ENCODE measurements around the gene C4orf51.

The C4orf51 gene

GRCh38 chr4:145756244-145756643, 76.3 kb downstream of the C4orf51 start:
- no peak for DNase-seq (ENCODE audit: low read depth in 2 of 2)

- no peak for DNase-seq (ENCODE audit: low read depth in 2 of 2)
These were observed 77.2 kb downstream of the C4orf51 start for GRCh38 chr4:145757188-145757587.

- DNase-seq (ENCODE audit: low read depth in 2 of 2): no peak
These were observed 80.2 kb downstream of the C4orf51 start for GRCh38 chr4:145760176-145760575.

GRCh38 chr4:145760961-145761929, 81.3 kb downstream of the C4orf51 start:
- DNase-seq (ENCODE audit: low read depth in 2 of 2): no peak

DNA sequence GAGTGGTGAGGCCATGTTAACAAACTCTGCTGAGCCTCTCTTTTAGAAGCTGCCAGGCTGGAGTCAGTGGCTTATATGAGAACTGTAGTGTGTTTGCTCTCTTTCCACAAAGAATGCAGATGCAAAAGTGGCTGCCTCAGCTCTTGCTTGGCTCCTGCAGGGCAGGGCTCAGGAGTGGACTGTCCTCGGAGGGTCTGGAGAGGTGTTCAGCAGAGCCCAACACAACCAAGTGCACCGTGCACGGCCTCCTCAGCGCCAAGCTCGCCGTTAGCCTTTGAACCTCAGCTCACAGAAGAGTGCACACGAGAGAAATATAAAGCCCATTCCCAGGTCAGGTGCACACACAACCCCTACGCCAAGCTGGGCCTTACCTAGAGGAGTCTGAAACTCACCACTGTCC, 82.8 kb downstream of the C4orf51 start:
- DNase-seq (ENCODE audit: low read depth in 2 of 2): no peak

GRCh38 chr4:145763399-145763798, 83.5 kb downstream of the C4orf51 start:
- no peak for DNase-seq (ENCODE audit: low read depth in 2 of 2)

GRCh38 chr4:145766273-145766672, 86.3 kb downstream of the C4orf51 start:
- DNase-seq (ENCODE audit: low read depth in 2 of 2): no peak

DNA sequence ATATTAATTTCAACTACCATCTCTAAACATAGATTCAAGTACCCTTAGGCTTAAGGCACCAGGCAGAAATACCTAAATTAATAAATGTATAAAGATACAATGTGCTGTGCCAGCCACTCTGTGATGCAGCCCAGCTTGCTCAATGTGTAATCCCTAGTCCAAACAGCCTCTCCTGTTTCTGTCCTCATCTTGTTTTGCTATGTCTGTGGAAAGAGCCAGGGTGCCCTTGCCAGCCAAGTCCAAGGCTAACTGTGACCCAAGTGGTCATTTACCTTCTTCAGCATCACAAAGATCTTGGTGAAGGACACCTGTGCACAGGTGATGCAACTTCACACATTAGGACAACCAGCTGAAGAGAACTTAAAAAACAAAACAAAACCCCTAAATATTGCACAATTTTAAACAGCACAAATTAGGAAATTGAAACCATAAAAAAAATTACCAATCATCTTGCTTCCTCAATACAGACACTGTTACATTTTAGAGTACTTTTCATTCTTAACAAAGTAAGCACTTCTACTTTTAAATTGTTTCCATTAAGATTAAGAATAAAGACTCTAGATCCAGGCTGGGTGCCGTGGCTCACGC, 89.6 kb downstream of the C4orf51 start:
- DNase-seq (ENCODE audit: low read depth in 2 of 2): no peak

DNA sequence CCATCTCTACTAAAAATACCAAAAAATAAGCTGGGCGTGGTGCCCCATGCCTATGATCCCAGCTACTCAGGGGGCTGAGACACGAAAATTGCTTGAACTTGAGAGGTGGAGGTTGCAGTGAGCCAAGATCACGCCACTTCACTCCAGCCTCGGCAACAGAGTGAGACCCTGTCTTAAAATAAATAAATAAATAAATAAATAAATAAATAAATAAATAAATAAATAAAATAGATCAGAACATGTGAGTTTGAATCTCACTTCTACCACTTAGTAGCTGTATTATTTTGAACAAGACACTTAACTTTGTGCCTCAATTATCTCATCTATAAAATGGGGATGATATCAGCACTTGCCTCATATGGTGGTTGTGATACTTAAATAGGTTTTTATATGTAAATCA, 90.2 kb downstream of the C4orf51 start:
- DNase-seq (ENCODE audit: low read depth in 2 of 2): no peak

- no peak for DNase-seq (ENCODE audit: low read depth in 2 of 2)
These were observed 92.4 kb downstream of the C4orf51 start for GRCh38 chr4:145772347-145772746.

GRCh38 chr4:145773581-145774234, 93.8 kb downstream of the C4orf51 start:
- DNase-seq (ENCODE audit: low read depth in 2 of 2): no peak

GRCh38 chr4:145774473-145774872, 94.5 kb downstream of the C4orf51 start:
- no peak for DNase-seq (ENCODE audit: low read depth in 2 of 2)

DNA sequence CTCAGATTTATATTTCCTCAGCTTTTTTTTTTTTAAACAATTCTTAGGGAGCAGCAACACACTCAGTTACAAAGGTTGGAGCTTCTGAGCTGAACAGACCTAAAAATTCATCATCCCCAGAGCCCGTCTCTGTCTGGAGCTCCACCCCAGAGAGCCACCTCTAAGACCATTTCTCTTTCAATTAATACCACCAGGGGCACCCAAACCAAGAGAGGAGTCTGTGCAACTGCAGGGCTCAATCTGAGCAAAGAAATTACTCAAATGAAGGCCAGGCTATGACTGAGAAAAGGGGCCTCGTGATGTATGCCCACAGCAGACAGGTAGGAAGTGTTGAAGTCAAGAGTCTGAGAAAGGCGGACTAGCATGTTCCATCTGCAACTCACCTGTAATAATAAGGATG, 95.5 kb downstream of the C4orf51 start:
- DNase-seq (ENCODE audit: low read depth in 2 of 2): no peak

DNA sequence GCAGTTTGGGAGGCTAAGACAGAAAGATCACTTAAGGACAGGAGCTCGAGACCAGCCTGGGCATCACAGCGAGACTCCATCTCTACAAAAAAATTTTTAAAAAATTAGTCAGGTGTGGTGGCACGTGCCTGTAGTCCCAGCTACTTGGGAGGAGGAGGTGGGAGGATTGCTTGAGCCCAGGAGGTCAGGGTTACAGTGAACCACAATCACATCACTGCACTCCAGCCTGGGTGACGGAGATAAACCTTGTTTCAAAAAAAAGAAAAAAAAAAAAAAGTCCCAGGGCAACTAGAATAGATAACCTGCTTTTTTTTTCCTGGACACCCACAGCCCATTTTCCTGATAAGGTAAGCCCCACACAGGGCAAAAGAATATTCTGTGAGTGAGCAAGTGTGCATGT, 96.3 kb downstream of the C4orf51 start:
- no peak for DNase-seq (ENCODE audit: low read depth in 2 of 2)

DNA sequence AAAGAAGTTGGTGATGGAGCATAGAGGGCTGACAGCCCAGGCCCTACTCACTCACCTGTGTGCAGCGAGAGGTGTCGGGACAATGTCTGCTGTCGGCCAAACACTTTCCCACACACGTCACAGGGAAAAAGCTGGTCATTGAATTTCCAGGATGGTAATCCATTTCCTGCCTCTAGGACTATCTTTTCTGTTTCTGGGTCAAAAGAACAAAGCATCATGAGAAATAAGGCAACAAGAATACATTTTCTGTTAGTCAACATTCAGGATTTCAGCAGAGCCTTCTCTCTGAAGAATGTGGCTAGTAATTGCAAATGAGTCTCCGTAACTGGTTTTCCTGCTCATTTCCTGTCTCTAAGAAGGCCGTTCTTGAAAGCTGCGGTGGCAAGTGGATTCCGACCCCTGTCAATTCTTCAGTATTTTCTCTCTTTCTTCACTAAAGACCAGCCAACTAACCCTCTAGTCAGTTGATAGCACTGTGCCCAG, 99.4 kb downstream of the C4orf51 start:
- DNase-seq (ENCODE audit: low read depth in 2 of 2): no peak

DNA sequence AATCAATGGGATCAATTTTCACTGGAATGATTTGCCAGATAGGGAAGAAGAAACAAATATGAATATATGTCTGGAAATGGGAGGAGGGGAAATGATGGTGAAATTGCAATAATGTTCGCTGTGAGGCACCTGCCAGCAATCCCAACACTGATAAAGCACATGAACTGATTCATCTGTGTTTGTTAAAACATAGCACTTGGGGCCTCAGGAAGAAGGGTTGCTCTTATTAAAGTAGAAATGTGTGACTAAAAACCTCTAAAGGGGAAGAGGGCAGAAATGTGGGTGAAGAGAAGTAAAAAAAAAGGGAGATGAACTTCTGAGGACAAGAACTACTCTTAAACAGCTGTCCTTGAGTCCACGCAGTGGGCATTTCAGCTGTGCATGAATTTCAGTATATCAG, 101.4 kb downstream of the C4orf51 start:
- DNase-seq (ENCODE audit: low read depth in 2 of 2): no peak

Data from stimulated activated CD8-positive, alpha-beta memory T cell treated with anti-CD3 and anti-CD28 coated beads, Interleukin-7, amount 100 ng/mL, for 1 hour (primary cell).